Stimulated activated CD4-positive, alpha-beta T cell treated with anti-CD3 and anti-CD28 coated beads, Interleukin-4, amount 100 ng/mL, for 24 hours (primary cell): Measurements from ENCODE around the gene CFAP70.

Experiments
- DNase-seq: peaks from one replicate; pipeline ENCODE4 v3.0.0-alpha.2; 2020

Gene CFAP70

GRCh38 chr10:73210395-73211105 is 148.1 kb downstream of the CFAP70 start:
- no peak for DNase-seq

DNA sequence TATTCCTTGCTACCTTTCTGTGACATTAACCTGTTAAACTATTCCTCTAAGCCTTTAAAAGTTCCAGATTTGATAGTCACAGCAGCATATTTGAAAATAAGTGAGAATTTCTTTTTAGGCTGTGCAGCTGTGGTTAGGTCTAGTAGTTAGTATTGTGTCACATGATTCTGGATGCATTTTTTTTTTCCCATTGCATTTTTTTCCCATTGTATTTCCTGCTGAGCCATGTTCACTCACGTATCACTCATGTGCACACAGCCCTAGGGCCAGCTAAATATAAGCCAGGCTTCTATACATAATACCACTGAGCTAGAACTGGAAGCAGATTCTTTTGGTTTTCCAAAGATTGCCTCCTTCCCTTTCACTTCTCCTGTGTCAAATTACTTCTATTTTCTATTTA is 149.0 kb downstream of the CFAP70 start:
- no peak for DNase-seq

- DNase-seq: no peak
Measured at GRCh38 chr10:73207883-73208282, 150.8 kb downstream of the CFAP70 start.

DNA sequence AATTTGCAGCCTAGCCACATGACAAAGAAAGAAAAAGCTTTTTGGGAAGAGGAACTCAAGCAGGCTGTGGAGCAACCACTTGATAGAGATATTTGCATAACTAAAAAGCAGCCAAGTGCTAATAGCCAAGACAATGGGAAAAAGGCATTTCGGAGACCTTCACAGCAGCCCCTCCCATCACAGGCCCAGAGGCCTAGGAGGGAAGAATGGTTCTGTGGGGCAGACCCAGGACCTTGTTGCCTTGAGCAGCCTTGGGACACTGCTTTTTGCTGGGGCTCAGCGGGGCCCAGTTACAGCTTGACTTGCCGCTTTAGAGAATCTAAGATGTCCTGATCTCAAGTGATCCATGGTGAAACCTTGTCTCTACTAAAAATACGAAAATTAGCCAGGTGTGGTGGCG is 152.3 kb downstream of the CFAP70 start:
- no peak for DNase-seq

GRCh38 chr10:73205890-73206289 is 152.8 kb downstream of the CFAP70 start:
- no peak for DNase-seq

- no peak for DNase-seq
Measured at GRCh38 chr10:73205081-73205480, 153.6 kb downstream of the CFAP70 start.
